Activated CD8-positive, alpha-beta T cell treated with anti-CD3 and anti-CD28 coated beads, Interleukin-2, amount 10 ng/mL, durations not matched to agents 7 days and 5 days (primary cell): ENCODE measurements around the gene B3GNT7. TPM values are rescaled to one million over a fixed set of nuclear protein-coding genes. Genes with fewer than 3 reads are reported as not detected.

Experiments used
- ATAC-seq: fragments of 150-1000 bp; cut with Tn5 transposase; one replicate; pipeline ENCODE4 v1.10.0; 2021; ENCODE audit warnings: moderate library complexity
- CTCF ChIA-PET: fragments of 350-600 bp; sonication (Branson Sonifier 250); formaldehyde crosslinking; loops from one replicate; lab custom pipeline; 2021; ENCODE audit warnings: antibody characterized with exemption; lab: Charles Lee
- POLR2A ChIA-PET: fragments of 350-600 bp; sonication (Branson Sonifier 250); formaldehyde crosslinking; loops from one replicate; lab custom pipeline; 2021; ENCODE audit warnings: antibody characterized with exemption; lab: Charles Lee
- DNase-seq: peaks from one replicate; pipeline ENCODE4 v3.0.0-alpha.2; 2020
- H3K27ac Mint-ChIP-seq: one replicate; pipeline ENCODE4 v1.8.0; 2021; ENCODE audit warnings: mild to moderate bottlenecking, mixed read lengths
- H3K27me3 Mint-ChIP-seq: one replicate; pipeline ENCODE4 v1.8.0; 2021; ENCODE audit warnings: low read depth, mixed read lengths
- H3K36me3 Mint-ChIP-seq: one replicate; pipeline ENCODE4 v1.8.0; 2021; ENCODE audit warnings: low read depth, mixed read lengths
- H3K4me1 Mint-ChIP-seq: one replicate; pipeline ENCODE4 v1.8.0; 2021; ENCODE audit warnings: low read depth, mixed read lengths
- H3K4me3 Mint-ChIP-seq: one replicate; pipeline ENCODE4 v1.8.0; 2021; ENCODE audit warnings: mild to moderate bottlenecking, mixed read lengths
- H3K9me3 Mint-ChIP-seq: one replicate; pipeline ENCODE4 v1.8.0; 2022; ENCODE audit warnings: mixed read lengths; ENCODE audit not compliant: insufficient read depth
- total RNA-seq, 2 experiments: library from RNA; stranded (reverse); gene quantifications; one replicate each; pipeline ENCODE4 v1.2.3, GENCODE V29; 2021

Gene B3GNT7
- total RNA-seq, 2 experiments from 2014 or later: 0.26 to 0.34 TPM

DNA sequence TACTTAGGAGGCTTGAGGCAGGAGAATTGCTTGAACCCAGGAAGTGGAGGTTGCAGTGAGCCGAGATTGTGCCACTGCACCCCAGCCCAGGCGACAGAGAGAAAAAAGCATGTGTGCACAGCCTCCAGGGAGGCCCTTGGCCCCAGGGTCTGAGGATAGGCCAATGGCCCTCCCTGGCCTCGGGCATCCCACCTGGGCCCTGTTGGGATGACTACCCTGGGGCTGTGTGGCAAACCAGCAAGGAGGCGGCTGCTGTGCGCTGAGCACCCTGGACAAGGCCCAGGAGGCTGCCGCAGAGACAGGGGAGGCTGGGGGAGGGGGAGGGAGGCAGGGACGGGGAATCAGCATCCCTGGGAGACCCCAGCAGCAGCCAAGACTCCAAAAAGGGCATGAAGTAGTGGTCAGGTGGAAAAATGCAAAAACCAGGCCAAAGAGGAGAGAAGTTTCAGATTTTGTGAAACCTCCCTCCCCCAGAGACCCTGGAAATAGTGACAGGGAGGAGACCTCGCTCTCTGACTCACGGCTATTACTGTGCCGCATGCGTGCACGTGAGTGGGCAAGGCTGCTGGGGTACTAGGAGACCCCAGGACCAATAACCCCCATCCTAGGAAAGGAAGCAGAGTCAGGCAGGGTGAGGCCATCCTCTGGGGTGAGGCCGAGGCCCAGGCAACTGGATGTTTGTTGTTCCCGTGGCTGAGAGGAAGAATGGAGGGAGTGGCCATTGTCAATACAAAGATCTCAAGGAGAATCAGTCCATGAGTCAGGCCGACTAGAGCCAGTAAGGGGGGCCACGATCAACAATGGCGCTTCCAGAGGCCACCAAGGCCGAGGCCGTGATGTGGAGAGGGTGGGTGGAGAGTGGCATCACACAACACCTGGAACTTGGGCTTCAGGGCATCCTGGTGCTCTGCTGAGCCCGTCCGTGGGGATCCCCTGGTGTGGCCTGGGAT, 16.0 kb upstream of the B3GNT7 start:
- POLR2A ChIA-PET: no interaction called here
- H3K4me1 Mint-ChIP-seq: no peaks in the 10 kb centered on the region
- H3K36me3 Mint-ChIP-seq: no peaks in the 10 kb centered on the region
- H3K4me3 Mint-ChIP-seq: no peak overlapping the region
- CTCF ChIA-PET: no interaction called here
- H3K27ac Mint-ChIP-seq: no peak overlapping the region
- ATAC-seq (no peak), DNase-seq (no peak)
- H3K9me3 Mint-ChIP-seq: no peaks in the 10 kb centered on the region
- H3K27me3 Mint-ChIP-seq: no peaks in the 10 kb centered on the region

DNA sequence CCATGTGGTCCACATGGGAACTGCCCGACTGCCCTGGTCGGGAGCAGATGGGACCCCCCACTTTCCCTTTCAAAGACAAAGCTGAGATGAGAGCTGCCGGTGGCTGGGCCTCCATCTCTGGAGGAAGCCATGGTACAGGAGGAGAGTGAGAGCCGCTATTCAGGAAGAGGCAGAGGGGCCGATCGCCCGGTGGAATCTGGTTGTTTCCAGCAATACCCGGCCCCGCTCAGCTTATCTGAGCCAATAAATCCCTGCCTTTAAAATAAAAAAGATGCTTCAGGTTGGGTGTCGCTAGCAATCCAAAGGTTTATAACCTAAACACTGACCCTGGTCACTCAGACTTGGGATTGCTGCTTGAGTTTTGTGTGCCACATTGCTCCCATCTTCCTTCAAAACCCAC, 15.2 kb upstream of the B3GNT7 start:
- DNase-seq: no peak
- no peak for ATAC-seq
- no peak overlapping the region for H3K27ac Mint-ChIP-seq
- no peaks in the 10 kb centered on the region for H3K9me3 Mint-ChIP-seq
- ChIA-PET CTCF (no interaction called here), POLR2A (no interaction called here)
- no peaks in the 10 kb centered on the region for H3K27me3 Mint-ChIP-seq
- no peak overlapping the region for H3K4me3 Mint-ChIP-seq
- H3K36me3 Mint-ChIP-seq: no peaks in the 10 kb centered on the region
- no peaks in the 10 kb centered on the region for H3K4me1 Mint-ChIP-seq

DNA sequence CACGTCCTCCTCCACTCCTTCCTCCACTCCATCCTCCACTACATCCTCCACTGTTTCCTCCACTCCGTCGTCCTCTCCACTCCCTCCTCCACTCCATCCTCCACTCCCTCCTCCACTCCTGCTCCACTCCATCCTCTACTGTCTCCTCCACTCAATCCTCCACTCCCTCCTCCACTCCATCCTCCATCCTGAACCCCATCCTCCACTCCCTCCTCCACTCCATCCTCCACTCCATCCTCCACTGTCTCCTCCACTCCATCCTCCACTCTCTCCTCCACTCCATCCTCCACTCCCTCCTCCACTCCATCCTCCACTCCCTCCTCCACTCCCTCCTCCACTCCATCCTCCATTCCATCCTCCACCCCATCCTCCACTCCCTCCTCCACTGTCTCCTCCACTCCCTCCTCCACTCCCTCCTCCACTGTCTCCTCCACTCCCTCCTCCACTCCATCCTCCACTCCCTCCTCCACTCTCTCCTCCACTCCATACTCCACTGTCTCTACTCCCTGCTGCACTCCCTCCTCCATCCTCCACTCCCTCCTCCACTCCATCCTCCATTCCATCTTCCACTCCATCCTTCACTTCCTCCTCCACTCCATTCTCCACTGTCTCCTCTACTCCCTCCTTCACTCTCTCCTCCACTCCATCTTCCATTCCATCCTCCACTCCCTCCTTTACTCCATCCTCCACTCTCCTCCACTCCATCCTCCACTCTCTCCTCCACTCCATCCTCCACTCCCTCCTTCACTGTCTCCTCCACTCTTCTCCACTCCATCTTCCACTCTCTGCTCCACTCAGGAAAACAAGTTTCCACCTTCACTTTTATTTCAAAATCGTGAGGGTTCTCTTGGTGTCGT, 14.3 kb upstream of the B3GNT7 start:
- CTCF ChIA-PET: no interaction called here
- Mint-ChIP-seq H3K4me1 (no peaks in the 10 kb centered on the region), H3K36me3 (no peaks in the 10 kb centered on the region), H3K27ac (no peak overlapping the region), H3K27me3 (peaks cover 3% of the 10 kb centered on the region), H3K4me3 (no peak overlapping the region), H3K9me3 (no peaks in the 10 kb centered on the region)
- DNase-seq (no peak), ATAC-seq (no peak)
- POLR2A ChIA-PET: no interaction called here

DNA sequence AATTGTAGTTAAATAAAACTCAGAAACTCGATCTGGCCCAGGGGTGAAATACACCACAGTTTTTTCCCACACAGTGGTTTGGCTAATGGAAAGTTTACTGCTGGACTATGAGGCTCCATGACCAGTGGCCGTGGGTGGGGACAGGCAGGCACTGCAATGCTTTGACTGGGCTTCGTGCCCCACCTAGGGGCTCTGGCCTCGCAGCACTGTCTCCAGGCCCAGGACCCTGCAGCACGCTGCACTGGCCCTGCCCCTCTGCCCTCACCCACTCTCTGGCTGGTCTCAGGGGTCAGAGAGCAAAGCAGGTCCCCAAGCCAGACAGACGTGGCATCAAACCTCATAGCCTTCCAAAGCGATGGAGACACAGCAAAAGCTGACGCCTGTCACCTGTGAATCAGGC, 13.4 kb upstream of the B3GNT7 start:
- Mint-ChIP-seq H3K4me3 (no peak overlapping the region), H3K4me1 (no peaks in the 10 kb centered on the region), H3K27me3 (peaks cover 5% of the 10 kb centered on the region), H3K27ac (no peak overlapping the region), H3K36me3 (no peaks in the 10 kb centered on the region), H3K9me3 (no peaks in the 10 kb centered on the region)
- ChIA-PET CTCF (no interaction called here), POLR2A (no interaction called here)
- DNase-seq: no peak
- ATAC-seq: no peak

DNA sequence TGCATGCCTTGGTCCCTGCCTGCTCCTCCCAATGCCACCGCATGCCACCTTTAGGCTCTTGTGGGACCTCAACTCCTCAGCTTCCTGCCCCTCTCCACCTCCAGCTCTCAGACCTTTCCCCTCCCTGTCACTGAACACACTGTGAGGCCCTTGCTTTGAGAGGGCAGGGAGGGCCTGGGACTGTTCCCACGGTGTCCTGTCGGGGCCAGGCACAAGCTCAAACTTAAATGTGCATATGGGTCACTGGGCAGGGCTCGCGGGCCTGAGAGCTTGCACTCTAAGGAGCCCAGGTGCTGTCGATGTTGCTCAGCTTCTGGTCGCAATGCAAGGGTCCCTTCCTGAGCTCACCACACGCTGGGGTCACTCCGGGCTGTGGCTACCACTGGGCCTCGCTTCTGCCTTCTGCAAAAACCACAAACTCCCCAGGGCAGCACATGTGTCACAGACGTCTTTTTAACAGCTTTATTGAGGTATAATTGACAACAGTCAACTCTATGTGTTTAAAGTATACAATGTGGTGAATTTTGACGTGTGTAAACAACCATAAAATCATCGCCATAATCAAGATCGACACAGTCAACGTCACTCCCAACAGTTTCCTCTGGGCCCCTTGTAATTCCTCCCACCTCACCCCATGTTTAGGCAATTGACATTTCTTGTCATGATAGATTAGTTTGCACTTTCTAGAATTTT, 11.9 kb upstream of the B3GNT7 start:
- H3K36me3 Mint-ChIP-seq: no peaks in the 10 kb centered on the region
- ATAC-seq: no peak
- no peak overlapping the region for H3K4me3 Mint-ChIP-seq
- POLR2A ChIA-PET: interaction anchor here (0.6 kb wide), 1 partner anchor 668 kb away, joined by 3 read pairs; no protein-coding TSS in a partner anchor
- H3K27ac Mint-ChIP-seq: no peak overlapping the region
- CTCF ChIA-PET: interaction anchor here (0.6 to 1.0 kb wide), 2 partner anchors 33 to 157 kb away, joined by 3 to 4 read pairs; no protein-coding TSS in a partner anchor
- no peaks in the 10 kb centered on the region for H3K4me1 Mint-ChIP-seq
- no peak for DNase-seq
- H3K27me3 Mint-ChIP-seq: peaks cover 5% of the 10 kb centered on the region
- H3K9me3 Mint-ChIP-seq: no peaks in the 10 kb centered on the region

DNA sequence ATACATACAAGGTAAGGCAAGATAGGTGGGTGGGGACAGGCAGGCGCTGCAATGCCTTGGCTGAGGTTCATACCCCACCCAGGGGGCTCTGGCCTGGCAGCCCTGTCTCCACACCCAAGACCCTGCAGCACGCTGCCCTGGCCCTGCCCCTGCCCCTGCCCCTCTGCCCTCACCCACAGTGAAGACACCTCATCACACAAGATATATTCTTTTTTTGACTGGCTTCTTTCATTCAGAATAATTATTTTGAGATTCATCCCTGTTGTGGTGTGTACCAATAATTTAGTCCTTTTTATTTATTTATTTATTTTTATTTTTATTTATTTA, 11.4 kb upstream of the B3GNT7 start:
- CTCF ChIA-PET: interaction anchor here (0.6 kb wide), 1 partner anchor 32 kb away, joined by 4 read pairs; no protein-coding TSS in a partner anchor
- POLR2A ChIA-PET: interaction anchor here (0.6 kb wide), 1 partner anchor 667 kb away, joined by 3 read pairs; no protein-coding TSS in a partner anchor
- Mint-ChIP-seq H3K36me3 (no peaks in the 10 kb centered on the region), H3K4me1 (no peaks in the 10 kb centered on the region), H3K4me3 (no peak overlapping the region), H3K9me3 (no peaks in the 10 kb centered on the region), H3K27ac (no peak overlapping the region), H3K27me3 (peaks cover 5% of the 10 kb centered on the region)
- ATAC-seq (no peak), DNase-seq (no peak)

DNA sequence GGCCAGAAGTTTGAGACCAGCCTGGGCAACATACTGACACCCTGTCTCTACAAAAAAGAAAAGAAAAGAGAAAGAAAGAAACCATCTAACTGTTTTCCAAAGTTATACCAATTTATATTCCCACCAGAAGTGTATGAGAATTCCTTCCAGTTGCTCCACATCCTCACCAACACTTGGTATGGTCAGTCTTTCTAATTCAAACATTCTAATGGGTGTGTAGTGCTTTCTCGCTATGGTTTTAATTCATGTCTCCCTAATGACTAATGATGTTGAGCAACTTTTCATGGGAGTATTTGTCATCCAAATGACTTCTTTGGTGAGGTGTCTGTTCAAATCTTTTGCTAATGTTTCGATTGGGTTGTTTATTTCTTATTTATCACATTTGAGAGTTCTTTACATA, 10.5 kb upstream of the B3GNT7 start:
- no peak for ATAC-seq
- H3K27me3 Mint-ChIP-seq: peaks cover 8% of the 10 kb centered on the region
- CTCF ChIA-PET: no interaction called here

DNA sequence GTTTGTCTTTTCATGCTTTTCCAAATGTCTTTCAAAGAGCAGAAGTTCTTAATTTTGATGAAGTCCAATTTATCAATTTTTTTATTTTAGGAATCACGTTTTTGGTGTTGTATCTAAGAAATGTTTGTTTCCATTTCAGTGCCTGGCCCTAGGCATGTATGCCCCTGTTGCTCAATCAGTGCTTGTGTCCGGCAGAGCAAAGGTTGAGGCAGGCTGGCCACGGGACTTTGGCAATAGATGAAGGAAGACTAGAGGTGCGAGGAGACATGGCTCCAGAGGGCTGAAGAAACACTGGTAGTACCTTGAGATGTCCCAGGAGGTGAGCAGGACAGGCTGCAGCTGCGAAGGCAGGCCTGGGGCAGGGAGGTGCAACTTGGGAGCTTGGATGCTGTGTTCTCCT, 10.1 kb upstream of the B3GNT7 start:
- POLR2A ChIA-PET: no interaction called here
- Mint-ChIP-seq H3K36me3 (no peaks in the 10 kb centered on the region), H3K4me3 (no peak overlapping the region), H3K9me3 (no peaks in the 10 kb centered on the region), H3K27ac (no peak overlapping the region), H3K4me1 (no peaks in the 10 kb centered on the region), H3K27me3 (peaks cover 8% of the 10 kb centered on the region)
- no peak for ATAC-seq
- DNase-seq: no peak
- CTCF ChIA-PET: no interaction called here

More for the DNA sequence above, 10.5 kb upstream of the B3GNT7 start:
- POLR2A ChIA-PET: no interaction called here
- no peaks in the 10 kb centered on the region for H3K4me1 Mint-ChIP-seq
- no peak for DNase-seq
- H3K9me3 Mint-ChIP-seq: no peaks in the 10 kb centered on the region
- no peaks in the 10 kb centered on the region for H3K36me3 Mint-ChIP-seq
- H3K4me3 Mint-ChIP-seq: no peak overlapping the region
- no peak overlapping the region for H3K27ac Mint-ChIP-seq

DNA sequence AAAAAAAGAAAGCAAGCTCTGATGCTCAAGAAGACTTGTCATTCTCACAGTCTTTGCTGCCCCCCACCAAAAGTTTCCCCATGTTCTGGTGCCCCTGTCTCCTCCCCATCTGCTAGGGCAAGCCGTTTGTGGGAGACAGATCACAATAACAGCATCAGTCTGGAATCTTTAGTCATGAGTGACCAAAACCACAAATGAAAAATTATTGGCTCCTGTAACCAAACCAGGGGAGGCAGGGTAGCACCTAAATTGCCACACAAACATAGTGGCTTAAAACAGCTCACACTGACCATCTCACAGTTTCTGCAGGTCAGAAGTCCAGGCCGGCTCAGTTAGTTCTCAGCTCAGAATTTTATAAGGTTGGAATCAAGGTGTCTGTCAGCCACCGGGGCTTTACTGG, 9.1 kb upstream of the B3GNT7 start:
- no peaks in the 10 kb centered on the region for H3K36me3 Mint-ChIP-seq
- DNase-seq (no peak), ATAC-seq (no peak)
- peaks cover 8% of the 10 kb centered on the region for H3K27me3 Mint-ChIP-seq
- H3K27ac Mint-ChIP-seq: no peak overlapping the region
- POLR2A ChIA-PET: no interaction called here
- CTCF ChIA-PET: no interaction called here
- H3K9me3 Mint-ChIP-seq: no peaks in the 10 kb centered on the region
- no peak overlapping the region for H3K4me3 Mint-ChIP-seq
- H3K4me1 Mint-ChIP-seq: no peaks in the 10 kb centered on the region

DNA sequence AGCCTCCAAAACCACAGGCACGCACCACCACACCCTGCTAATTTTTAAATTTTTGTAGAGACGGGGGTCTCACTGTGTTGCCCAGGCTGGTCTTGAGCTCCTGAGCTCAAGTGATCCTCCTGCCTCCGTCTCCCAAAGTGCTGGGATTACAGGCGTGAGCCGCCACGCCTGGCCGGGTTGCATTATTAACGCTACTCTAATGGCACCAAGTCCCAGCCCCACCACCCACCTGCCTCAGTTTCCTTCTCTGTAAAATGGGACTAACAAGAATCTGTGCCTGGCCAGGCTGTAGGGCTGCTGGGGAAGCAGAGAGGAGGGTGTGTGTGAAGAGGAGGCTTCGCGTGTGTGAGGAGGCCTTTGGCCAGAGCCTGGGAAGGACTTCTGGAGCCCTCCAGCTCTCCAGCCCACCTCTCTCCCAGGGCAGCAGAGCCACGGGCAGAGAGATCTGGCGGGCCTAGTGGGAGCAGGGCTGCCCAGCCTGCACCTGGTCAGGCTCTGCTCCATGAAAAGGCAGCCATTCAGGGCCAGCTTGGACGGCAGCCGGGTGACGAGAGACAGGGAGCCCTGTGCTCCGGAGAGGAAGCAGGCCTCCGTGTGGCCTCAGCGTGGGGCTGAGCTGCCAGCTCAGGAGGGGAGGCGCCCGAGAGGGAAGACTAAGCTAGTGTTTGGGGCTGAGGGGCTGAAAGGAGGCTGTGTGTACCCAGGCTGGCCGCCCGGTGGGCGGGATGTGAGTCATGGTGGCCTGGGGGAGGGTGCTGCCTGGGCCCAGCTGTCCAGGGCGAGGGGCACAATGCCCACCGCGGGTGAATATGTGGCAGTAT, 7.4 kb upstream of the B3GNT7 start:
- no peaks in the 10 kb centered on the region for H3K9me3 Mint-ChIP-seq
- H3K36me3 Mint-ChIP-seq: no peaks in the 10 kb centered on the region
- DNase-seq: no peak
- ChIA-PET POLR2A (no interaction called here), CTCF (no interaction called here)
- no peak for ATAC-seq
- H3K27me3 Mint-ChIP-seq: peaks cover 8% of the 10 kb centered on the region
- peaks cover 11% of the 10 kb centered on the region for H3K4me1 Mint-ChIP-seq
- H3K4me3 Mint-ChIP-seq: no peak overlapping the region
- H3K27ac Mint-ChIP-seq: no peak overlapping the region

DNA sequence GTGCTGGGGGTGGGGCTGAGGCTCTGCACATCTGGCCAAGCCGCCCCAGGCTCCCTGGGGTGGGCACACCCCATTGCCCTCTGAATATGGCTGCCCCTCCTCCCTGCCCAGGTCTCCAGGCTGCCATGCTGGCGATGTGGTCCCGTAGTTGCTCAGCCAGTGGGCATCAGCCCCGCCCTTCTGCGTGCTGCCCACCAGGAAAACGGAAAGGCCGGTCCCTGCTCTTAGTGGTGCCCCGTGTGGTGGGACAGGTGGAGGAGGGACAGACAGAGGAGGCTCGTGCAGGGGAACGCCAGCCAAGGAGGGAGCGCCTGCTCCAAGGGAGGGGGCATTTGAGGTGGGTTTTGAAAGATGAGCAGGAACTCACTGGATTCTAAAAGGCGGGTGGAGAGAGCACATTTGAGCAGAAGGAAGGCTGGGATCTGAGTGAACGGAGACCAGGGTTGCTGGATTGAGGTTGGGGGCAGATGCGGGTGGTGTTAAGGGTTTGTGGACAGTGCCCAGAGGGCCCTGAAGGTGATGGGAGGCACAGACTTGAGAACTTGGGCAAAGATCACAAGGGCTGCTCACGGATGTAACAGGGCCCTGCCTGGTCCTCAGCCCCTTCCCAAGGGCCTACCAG, 6.7 kb upstream of the B3GNT7 start:
- ATAC-seq (no peak), DNase-seq (no peak)
- H3K27me3 Mint-ChIP-seq: peaks cover 8% of the 10 kb centered on the region
- no peaks in the 10 kb centered on the region for H3K9me3 Mint-ChIP-seq
- ChIA-PET POLR2A (no interaction called here), CTCF (no interaction called here)
- peaks cover 3% of the 10 kb centered on the region for H3K36me3 Mint-ChIP-seq
- peak overlapping the region; percentile 6 for H3K27ac Mint-ChIP-seq
- H3K4me3 Mint-ChIP-seq: no peak overlapping the region
- H3K4me1 Mint-ChIP-seq: peaks cover 18% of the 10 kb centered on the region
